Neuron (in vitro differentiated cells): ENCODE results near the gene EYA4.

Experiments
- H2AFZ ChIP-seq: one replicate; pipeline ENCODE4 v1.6.1; 2013; ENCODE audit warnings: low read depth, mild to moderate bottlenecking, inconsistent platforms, low read length, moderate library complexity
- H3K27me3 ChIP-seq: one replicate; pipeline ENCODE4 v1.6.1; 2013; ENCODE audit warnings: low read length; ENCODE audit not compliant: insufficient read depth
- H3K36me3 ChIP-seq: one replicate; pipeline ENCODE4 v1.6.1; 2013; ENCODE audit warnings: low read length; ENCODE audit not compliant: insufficient read depth
- H3K4me1 ChIP-seq: one replicate; pipeline ENCODE4 v1.6.1; 2013; ENCODE audit warnings: low read length; ENCODE audit not compliant: insufficient read depth
- H3K4me3 ChIP-seq: 2 replicates; pipeline ENCODE4 v1.5.1; 2013; ENCODE audit warnings: mild to moderate bottlenecking, low read length, moderate library complexity
- H3K9me3 ChIP-seq: one replicate; pipeline ENCODE4 v1.6.1; 2013; ENCODE audit warnings: low read length

EYA4 gene, protein sequence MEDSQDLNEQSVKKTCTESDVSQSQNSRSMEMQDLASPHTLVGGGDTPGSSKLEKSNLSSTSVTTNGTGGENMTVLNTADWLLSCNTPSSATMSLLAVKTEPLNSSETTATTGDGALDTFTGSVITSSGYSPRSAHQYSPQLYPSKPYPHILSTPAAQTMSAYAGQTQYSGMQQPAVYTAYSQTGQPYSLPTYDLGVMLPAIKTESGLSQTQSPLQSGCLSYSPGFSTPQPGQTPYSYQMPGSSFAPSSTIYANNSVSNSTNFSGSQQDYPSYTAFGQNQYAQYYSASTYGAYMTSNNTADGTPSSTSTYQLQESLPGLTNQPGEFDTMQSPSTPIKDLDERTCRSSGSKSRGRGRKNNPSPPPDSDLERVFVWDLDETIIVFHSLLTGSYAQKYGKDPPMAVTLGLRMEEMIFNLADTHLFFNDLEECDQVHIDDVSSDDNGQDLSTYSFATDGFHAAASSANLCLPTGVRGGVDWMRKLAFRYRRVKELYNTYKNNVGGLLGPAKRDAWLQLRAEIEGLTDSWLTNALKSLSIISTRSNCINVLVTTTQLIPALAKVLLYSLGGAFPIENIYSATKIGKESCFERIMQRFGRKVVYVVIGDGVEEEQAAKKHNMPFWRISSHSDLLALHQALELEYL

DNA sequence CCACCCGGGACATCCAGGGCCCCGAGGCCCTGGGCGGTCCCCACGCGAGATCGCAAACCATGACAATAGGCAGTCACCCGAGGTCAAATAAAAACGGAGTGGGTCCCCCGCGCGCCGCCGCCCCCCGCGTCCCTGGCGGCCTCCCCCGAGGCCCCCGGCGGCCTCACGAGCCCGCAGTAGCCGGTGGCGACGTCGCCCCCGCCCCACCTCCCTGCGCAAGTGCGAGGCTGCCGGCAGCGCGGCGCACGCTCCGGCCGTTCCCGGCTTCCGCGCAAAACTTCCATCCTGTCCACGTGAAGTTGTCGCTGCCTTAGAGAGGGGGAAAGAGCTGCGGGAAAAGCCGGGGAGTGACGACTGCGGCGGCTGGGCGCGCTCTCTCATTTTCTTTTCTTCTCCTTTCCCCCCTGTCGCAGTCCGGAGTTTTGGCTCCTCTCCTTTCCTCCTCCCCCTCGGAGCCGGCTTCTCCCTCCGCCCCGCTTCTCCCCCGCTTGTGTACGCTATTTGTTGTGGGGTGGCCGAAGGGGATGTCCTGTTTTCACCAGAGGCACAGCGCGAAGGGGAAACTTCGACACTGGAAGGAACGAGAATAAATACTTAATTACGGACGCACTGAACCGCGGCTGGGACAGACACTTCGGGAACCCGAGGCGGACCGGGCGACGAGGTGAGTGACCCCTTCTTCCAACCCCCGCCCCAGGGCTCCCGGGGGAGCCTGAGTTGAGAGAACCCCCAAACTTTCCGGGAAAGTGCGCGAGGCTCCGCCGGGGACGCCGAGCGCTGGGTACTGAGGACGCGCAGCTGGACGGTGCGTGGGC is at the start of gene EYA4:
EYA4 (plus strand) TSS at position 272 of the 815 bp plus-strand sequence. CDS start 33,424 bp downstream, outside the sequence.
- no peaks in the 10 kb centered on the region for H3K36me3 ChIP-seq
- H3K9me3 ChIP-seq, result no peaks in the 10 kb centered on the region
- peak within 1 kb of the TSS; percentile 94 for H2AFZ ChIP-seq
- H3K4me1 ChIP-seq, result peaks cover 13% of the 10 kb centered on the region
- peaks cover 72% of the 10 kb centered on the region for H3K27me3 ChIP-seq
- H3K4me3 ChIP-seq, result peak within 1 kb of the TSS; percentile 42

DNA sequence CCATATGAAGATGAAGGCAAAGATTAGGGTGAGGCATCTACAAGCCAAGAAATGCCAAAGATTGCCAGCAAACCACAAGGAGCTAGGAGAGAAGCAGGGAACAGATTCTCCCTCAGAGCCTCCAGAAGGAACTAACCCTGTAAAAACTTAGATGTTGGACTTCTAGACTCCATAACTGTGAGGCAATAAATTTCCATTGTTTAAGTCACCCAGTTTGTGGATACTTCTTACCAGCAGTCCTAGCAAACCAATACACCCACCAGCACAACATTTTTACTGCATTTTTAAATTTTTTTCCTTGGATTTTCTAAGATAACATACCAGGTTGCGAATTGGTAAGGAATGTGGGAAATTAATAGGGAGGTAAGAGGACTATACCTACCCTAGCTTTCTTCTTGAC is 47.8 kb upstream of the EYA4 start:
- Histone ChIP-seq H3K4me1 (peaks cover 15% of the 10 kb centered on the region), H3K27me3 (no peaks in the 10 kb centered on the region), H2AFZ (no peak overlapping the region), H3K9me3 (no peaks in the 10 kb centered on the region), H3K4me3 (no peak overlapping the region), H3K36me3 (no peaks in the 10 kb centered on the region)

DNA sequence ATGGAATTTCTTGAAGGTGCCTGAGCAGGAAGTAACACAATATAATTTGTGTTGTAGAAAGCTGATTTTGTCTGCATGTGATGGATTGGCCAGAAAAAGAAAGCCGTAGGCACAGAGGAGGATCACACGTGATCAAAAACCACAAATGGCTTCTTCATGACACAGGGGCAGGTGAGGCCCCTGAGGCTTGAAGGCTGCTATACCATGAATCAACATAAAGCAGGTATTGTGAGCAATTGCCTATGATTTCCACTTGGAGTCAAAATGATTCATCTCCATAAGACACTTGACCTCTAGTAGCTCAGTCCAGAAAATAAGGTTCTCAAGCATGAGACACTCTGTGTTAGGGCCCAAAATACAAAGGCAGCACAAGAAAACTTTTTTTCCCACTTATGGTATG is 42.4 kb upstream of the EYA4 start:
- peaks cover 4% of the 10 kb centered on the region for H3K27me3 ChIP-seq
- H3K36me3 ChIP-seq, result no peaks in the 10 kb centered on the region
- H2AFZ ChIP-seq, result no peak overlapping the region
- no peaks in the 10 kb centered on the region for H3K4me1 ChIP-seq
- no peak overlapping the region for H3K4me3 ChIP-seq
- H3K9me3 ChIP-seq, result no peaks in the 10 kb centered on the region

DNA sequence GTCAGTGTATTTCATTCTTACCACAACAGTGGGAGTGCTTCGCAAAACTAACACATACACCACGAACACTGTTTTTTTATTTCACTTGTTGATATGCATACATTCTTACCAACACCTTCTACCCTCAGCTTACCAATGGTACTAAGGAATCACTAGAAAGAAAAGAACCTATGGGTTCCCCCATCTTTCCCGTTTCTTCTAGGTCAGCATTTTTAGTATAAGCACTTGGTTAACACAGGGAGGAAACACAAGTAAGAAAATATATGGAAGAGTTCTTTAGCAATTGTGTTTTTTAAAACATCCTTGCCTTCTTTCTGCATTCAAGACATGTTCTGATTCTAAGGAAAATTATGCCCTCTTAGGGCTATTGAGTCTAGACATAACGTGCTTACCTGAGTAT is 39.9 kb upstream of the EYA4 start:
- Histone ChIP-seq H3K4me3 (no peak overlapping the region), H3K36me3 (no peaks in the 10 kb centered on the region), H2AFZ (no peak overlapping the region), H3K27me3 (peaks cover 4% of the 10 kb centered on the region), H3K9me3 (no peaks in the 10 kb centered on the region), H3K4me1 (no peaks in the 10 kb centered on the region)

DNA sequence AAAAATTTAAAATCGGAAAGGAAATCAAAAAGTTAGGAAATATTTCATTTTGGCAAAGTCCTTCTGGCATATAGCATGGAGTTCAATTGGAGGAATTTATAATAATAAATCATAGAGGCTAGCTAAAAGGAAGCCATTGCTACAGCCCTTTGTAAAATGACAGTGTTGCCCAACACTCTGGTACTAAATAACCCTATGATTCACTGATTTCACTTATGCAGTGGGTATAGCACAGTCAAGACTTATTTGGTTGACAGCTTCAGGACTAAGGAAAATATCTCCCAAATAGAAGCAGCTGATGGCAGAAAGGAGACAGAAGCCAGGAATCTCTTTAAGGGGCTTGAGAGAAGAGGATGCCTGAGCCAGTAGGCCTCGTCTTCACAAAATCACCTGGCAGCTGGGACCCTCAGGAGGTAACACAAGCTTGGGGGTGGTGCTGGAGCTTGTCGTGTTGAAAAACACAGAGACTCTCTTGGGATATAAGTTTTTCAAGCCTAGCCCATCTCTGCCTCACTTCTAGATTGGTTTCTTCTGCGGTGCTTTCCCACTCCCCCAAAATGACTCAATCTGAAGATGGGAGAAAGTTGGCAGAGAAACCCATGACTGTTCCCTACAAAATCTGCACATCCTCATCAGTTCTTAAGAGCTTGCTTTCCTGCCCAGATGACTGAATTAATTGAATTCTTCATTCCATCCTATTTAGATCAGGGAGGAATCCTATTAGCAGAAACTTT is 38.4 kb upstream of the EYA4 start:
- H3K36me3 ChIP-seq, result no peaks in the 10 kb centered on the region
- H3K9me3 ChIP-seq, result no peaks in the 10 kb centered on the region
- no peak overlapping the region for H2AFZ ChIP-seq
- peaks cover 4% of the 10 kb centered on the region for H3K27me3 ChIP-seq
- no peak overlapping the region for H3K4me3 ChIP-seq
- H3K4me1 ChIP-seq, result no peaks in the 10 kb centered on the region

DNA sequence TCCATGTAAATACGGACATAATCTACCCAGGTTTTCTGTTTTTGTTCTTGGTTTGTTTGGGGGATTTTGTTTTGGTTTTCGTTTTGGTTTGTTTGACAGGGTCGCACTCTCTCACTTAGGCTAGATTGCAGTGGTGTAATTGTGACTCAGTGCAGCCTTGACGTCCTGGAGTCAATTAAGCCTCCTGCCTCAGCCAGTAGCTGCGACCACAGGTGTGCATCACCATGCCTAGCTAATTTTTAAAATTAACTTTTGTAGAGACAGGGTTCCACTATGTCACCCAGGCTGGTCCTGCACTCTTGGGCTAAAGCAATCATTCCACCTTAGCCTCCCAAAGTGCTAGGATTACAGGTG is 37.8 kb upstream of the EYA4 start:
- Histone ChIP-seq H3K4me3 (no peak overlapping the region), H2AFZ (no peak overlapping the region), H3K9me3 (no peaks in the 10 kb centered on the region), H3K27me3 (peaks cover 4% of the 10 kb centered on the region), H3K4me1 (no peaks in the 10 kb centered on the region), H3K36me3 (no peaks in the 10 kb centered on the region)

DNA sequence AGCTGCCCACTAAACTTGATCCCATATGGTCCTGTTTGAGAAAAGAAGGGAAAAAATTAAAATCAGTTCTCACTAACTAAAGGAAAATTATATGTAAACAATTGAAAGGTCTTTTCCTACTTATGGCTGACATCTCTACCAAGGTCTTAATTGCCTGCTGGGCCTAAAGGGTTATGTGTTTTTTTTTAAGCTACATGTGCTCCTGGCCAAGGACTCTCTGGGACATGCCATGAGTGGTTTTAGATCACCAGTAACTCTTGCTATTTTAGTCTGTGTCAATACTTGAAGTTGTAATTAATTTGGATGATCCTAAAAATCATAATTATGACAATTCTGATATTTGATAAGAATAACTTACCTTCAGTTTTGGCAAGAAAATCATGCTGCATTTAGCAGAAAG is 35.9 kb upstream of the EYA4 start:
- no peak overlapping the region for H2AFZ ChIP-seq
- no peaks in the 10 kb centered on the region for H3K9me3 ChIP-seq
- peaks cover 4% of the 10 kb centered on the region for H3K27me3 ChIP-seq
- no peaks in the 10 kb centered on the region for H3K36me3 ChIP-seq
- H3K4me1 ChIP-seq, result no peaks in the 10 kb centered on the region
- no peak overlapping the region for H3K4me3 ChIP-seq

DNA sequence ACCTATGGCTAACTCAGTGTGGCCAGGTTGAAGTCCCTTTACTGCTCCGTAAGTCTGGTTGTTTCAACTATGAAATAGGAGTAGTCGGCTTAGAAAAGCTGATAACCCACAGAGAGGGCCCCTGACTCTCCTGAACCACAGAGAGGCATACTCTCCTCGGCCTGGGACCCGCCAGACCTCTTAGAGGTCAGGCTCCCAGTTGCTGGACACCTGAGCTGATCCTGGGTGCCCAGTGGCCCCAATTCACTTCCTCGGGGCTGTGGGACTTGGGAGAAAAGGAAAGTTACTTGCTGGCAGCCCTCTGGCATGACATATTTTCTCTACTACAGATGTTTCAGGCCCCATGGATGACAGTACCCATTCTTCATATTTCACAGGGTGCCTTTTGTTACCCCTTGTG is 34.2 kb upstream of the EYA4 start:
- no peaks in the 10 kb centered on the region for H3K9me3 ChIP-seq
- H3K36me3 ChIP-seq, result no peaks in the 10 kb centered on the region
- H2AFZ ChIP-seq, result no peak overlapping the region
- H3K4me1 ChIP-seq, result no peaks in the 10 kb centered on the region
- H3K4me3 ChIP-seq, result no peak overlapping the region
- H3K27me3 ChIP-seq, result peaks cover 2% of the 10 kb centered on the region

DNA sequence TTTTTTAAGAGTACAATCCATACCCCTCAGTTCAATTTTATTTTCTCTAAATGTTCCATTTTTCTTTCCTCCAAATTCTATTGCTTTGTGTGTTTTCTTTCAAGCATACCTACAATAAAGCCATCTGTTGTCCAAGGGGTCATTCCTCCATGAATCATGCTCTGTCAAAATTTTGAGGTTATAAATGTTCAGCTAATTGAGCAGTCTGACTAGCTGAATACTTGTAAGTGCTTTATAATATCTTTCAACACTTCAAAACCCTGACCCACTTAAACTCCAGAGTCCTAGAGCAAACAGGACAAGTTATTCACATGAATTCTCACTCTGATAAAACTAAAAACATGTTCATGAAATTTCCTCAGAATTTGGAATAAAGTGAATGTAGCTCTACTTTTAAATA is 33.4 kb upstream of the EYA4 start:
- no peak overlapping the region for H3K4me3 ChIP-seq
- H3K27me3 ChIP-seq, result peaks cover 1% of the 10 kb centered on the region

DNA sequence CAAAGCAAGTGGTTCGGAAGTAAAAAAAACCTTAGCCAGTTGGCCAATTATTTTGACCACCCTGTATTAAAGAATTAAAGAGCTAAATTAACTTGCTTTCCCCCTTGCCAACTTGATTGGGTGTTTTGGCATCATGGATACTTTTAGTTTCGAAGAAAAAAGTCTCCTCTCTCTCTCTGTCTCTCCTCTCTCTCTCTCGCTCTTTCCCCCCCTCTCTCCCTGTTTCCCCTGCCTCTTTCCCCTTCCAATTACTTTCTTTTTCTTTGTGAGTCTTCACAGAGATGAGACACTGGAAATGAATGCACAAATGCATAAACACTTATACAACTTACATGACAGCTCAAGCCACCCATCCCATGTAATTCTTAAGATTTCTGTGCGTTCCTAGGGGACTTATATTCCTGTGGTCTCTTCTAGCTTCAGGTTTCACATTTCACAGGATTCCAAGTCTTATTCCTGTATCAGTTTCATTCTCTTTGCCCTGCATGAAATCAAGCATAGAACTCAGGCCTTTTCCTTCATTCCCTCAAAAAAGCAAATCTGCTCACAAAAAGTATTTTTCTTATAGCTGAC is 32.9 kb upstream of the EYA4 start:
- no peaks in the 10 kb centered on the region for H3K36me3 ChIP-seq
- H3K4me3 ChIP-seq, result no peak overlapping the region
- no peaks in the 10 kb centered on the region for H3K4me1 ChIP-seq
- no peak overlapping the region for H2AFZ ChIP-seq
- no peaks in the 10 kb centered on the region for H3K9me3 ChIP-seq
- H3K27me3 ChIP-seq, result no peaks in the 10 kb centered on the region

More for the DNA sequence above, 33.4 kb upstream of the EYA4 start:
- Histone ChIP-seq H3K36me3 (no peaks in the 10 kb centered on the region), H3K9me3 (no peaks in the 10 kb centered on the region), H3K4me1 (no peaks in the 10 kb centered on the region), H2AFZ (no peak overlapping the region)

DNA sequence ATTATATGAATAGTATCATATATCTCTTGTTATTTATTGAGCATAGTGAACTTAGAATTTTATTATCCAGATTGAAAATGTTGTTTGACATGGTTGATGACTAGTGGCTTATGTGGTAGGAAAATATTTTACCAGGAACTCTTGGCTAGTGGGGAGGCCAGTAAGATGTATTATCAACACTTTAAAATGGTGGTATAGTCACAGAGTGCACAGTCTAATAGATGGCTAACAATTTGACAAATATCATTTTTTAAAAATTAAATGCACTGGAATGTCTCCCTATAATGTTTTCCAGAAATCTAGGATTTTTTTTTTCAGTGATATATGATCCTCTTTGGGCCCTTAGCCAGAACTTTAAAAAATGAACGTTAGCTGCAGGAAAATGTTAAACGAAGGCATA is 26.9 kb upstream of the EYA4 start:
- Histone ChIP-seq H3K36me3 (no peaks in the 10 kb centered on the region), H3K9me3 (no peaks in the 10 kb centered on the region), H2AFZ (no peak overlapping the region), H3K27me3 (no peaks in the 10 kb centered on the region), H3K4me3 (no peak overlapping the region), H3K4me1 (no peaks in the 10 kb centered on the region)

DNA sequence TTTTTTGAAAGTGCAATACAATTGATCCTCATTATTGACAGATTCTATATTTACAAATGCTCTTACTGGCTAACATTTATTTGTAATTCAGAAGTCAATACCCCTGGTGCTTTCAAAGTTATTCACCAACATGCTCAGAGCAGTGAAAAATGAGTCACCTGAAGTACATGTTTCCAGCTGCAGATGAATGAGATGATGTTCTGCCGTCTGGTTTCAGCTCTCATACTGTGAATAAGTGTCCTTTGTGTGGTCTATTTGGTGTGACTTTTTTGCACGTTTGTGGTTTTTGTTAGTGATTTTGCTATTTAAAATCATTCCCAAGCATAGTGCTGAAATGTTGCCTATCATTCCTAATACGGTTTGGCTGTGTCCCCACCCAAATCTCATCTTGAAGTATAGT is 22.3 kb upstream of the EYA4 start:
- Histone ChIP-seq H3K27me3 (no peaks in the 10 kb centered on the region), H3K36me3 (no peaks in the 10 kb centered on the region), H3K9me3 (no peaks in the 10 kb centered on the region), H3K4me1 (no peaks in the 10 kb centered on the region), H3K4me3 (no peak overlapping the region), H2AFZ (no peak overlapping the region)
